HCEC 1CT (cell line): ENCODE measurements around the gene CDCP1.

ENCODE experiments used
- DNase-seq: peaks from one replicate; pipeline ENCODE4 v3.0.0-alpha.2; 2017

The CDCP1 gene

GRCh38 chr3:45135959-45136358, 10.2 kb downstream of the CDCP1 start:
- DNase-seq = no peak

GRCh38 chr3:45134758-45135521, 11.2 kb downstream of the CDCP1 start:
- DNase-seq = peak; percentile 45

- no peak for DNase-seq
Measured at GRCh38 chr3:45132568-45133211, 13.5 kb downstream of the CDCP1 start.

GRCh38 chr3:45131201-45131600, 15.0 kb downstream of the CDCP1 start:
- DNase-seq = peak; percentile 64

- no peak for DNase-seq
Measured at GRCh38 chr3:45130476-45130875, 15.7 kb downstream of the CDCP1 start.

GRCh38 chr3:45128950-45129349, 17.2 kb downstream of the CDCP1 start:
- no peak for DNase-seq

- DNase-seq = no peak
Measured at GRCh38 chr3:45127130-45127822, 18.9 kb downstream of the CDCP1 start.

- DNase-seq = no peak
Measured at GRCh38 chr3:45126730-45127129, 19.4 kb downstream of the CDCP1 start.

- no peak for DNase-seq
Measured at GRCh38 chr3:45125550-45126026, 20.6 kb downstream of the CDCP1 start.

- no peak for DNase-seq
Measured at GRCh38 chr3:45124956-45125355, 21.2 kb downstream of the CDCP1 start.

- DNase-seq = peak; percentile 99
Measured at GRCh38 chr3:45124352-45124751, 21.8 kb downstream of the CDCP1 start.

GRCh38 chr3:45123581-45124269, 22.5 kb downstream of the CDCP1 start:
- peak; percentile 100 for DNase-seq

GRCh38 chr3:45123030-45123429, 23.1 kb downstream of the CDCP1 start:
- peak; percentile 100 for DNase-seq

- DNase-seq = peak; percentile 81
Measured at GRCh38 chr3:45120359-45121158, 25.6 kb downstream of the CDCP1 start.

- DNase-seq = peak; percentile 52
Measured at GRCh38 chr3:45119824-45120358, 26.3 kb downstream of the CDCP1 start.

- DNase-seq = no peak
Measured at GRCh38 chr3:45119376-45119775, 26.8 kb downstream of the CDCP1 start.

GRCh38 chr3:45118615-45119071, 27.5 kb downstream of the CDCP1 start:
- no peak for DNase-seq

GRCh38 chr3:45116350-45116749, 29.8 kb downstream of the CDCP1 start:
- DNase-seq = no peak

- no peak for DNase-seq
Measured at GRCh38 chr3:45113625-45114050, 32.5 kb downstream of the CDCP1 start.

GRCh38 chr3:45112939-45113338, 33.2 kb downstream of the CDCP1 start:
- DNase-seq = peak; percentile 46

GRCh38 chr3:45110509-45110833, 35.7 kb downstream of the CDCP1 start:
- no peak for DNase-seq
